GM23338 (cell line): ENCODE data around the gene CALY.

Experiments
- CREB1 ChIP-seq: fragments of 250-450 bp; sonication (Bioruptor Pico); IDR thresholded peaks from 2 replicates; pipeline ENCODE4 v1.5.0; 2020; ENCODE audit warnings: low read depth, mild to moderate bottlenecking, moderate library complexity
- CTCF ChIP-seq, 2 experiments: fragments of 200-600 bp in 1 of 2; sonication (generic) in 1 of 2; conservative IDR thresholded peaks; 2 replicates each; pipeline versions ENCODE4 v1.5.1 to v1.6.1; 2016 to 2017; ENCODE audit warnings: antibody characterized with exemption in 2 of 2, low read depth in 2 of 2, mild to moderate bottlenecking in 2 of 2, moderate library complexity in 1 of 2
- EZH2 ChIP-seq: fragments of 200-600 bp; sonication (generic); IDR thresholded peaks from one replicate; pipeline ENCODE4 v1.8.0; 2017; ENCODE audit warnings: antibody characterized with exemption, mild to moderate bottlenecking, low read depth; ENCODE audit not compliant: unreplicated experiment
- EZH2phosphoT487 ChIP-seq: fragments of 200-600 bp; sonication (generic); IDR thresholded peaks from one replicate; pipeline ENCODE4 v1.8.1; 2018; ENCODE audit warnings: antibody characterized with exemption; ENCODE audit not compliant: unreplicated experiment
- JUNB ChIP-seq: IDR thresholded peaks from one replicate; pipeline ENCODE4 v1.6.1; 2016; ENCODE audit warnings: antibody characterized with exemption; ENCODE audit not compliant: unreplicated experiment
- NANOG ChIP-seq: IDR thresholded peaks from 2 replicates; pipeline ENCODE4 v1.6.1; 2016; ENCODE audit warnings: antibody characterized with exemption, borderline replicate concordance
- POLR2AphosphoS5 ChIP-seq: IDR thresholded peaks from 2 replicates; pipeline ENCODE4 v1.6.1; 2016; ENCODE audit warnings: antibody characterized with exemption, low read depth
- STAT1 ChIP-seq: IDR thresholded peaks from one replicate; pipeline ENCODE4 v1.6.1; 2016; ENCODE audit warnings: antibody characterized with exemption; ENCODE audit not compliant: unreplicated experiment
- ZNF114 ChIP-seq: fragments of 250-450 bp; sonication (Bioruptor Pico); IDR thresholded peaks from 2 replicates; pipeline ENCODE4 v1.5.0; 2020; ENCODE audit warnings: mild to moderate bottlenecking, moderate library complexity
- ZNF331 ChIP-seq: fragments of 250-450 bp; sonication (Bioruptor Pico); IDR thresholded peaks from 2 replicates; pipeline ENCODE4 v1.5.0; 2020; ENCODE audit warnings: low read depth, mild to moderate bottlenecking, moderate library complexity
- TF ChIP-seq, protein P1 (sequence below): IDR thresholded peaks from one replicate; pipeline ENCODE4 v1.6.1; 2018; ENCODE audit warnings: antibody characterized with exemption; ENCODE audit not compliant: unreplicated experiment
- TF ChIP-seq, protein P2 (sequence below): fragments of 250-450 bp; sonication (Bioruptor Pico); IDR thresholded peaks from 2 replicates; pipeline ENCODE4 v1.5.0; 2020; ENCODE audit warnings: mild to moderate bottlenecking, moderate library complexity
- TF ChIP-seq, protein P3 (sequence below): IDR thresholded peaks from 2 replicates; pipeline ENCODE4 v1.6.1; 2016; ENCODE audit warnings: antibody characterized with exemption

- no peak for TF ChIP-seq CTCF (conservative IDR thresholded peaks at IDR 0.05; ENCODE audit: low read depth in 2 of 2)
- TF ChIP-seq NANOG = no peak
- no peak for TF ChIP-seq POLR2AphosphoS5
- TF ChIP-seq EZH2 = peak; percentile 37
- no peak for TF ChIP-seq ZNF331 (CRISPR knock-in tag)
- TF ChIP-seq, protein P1, sequence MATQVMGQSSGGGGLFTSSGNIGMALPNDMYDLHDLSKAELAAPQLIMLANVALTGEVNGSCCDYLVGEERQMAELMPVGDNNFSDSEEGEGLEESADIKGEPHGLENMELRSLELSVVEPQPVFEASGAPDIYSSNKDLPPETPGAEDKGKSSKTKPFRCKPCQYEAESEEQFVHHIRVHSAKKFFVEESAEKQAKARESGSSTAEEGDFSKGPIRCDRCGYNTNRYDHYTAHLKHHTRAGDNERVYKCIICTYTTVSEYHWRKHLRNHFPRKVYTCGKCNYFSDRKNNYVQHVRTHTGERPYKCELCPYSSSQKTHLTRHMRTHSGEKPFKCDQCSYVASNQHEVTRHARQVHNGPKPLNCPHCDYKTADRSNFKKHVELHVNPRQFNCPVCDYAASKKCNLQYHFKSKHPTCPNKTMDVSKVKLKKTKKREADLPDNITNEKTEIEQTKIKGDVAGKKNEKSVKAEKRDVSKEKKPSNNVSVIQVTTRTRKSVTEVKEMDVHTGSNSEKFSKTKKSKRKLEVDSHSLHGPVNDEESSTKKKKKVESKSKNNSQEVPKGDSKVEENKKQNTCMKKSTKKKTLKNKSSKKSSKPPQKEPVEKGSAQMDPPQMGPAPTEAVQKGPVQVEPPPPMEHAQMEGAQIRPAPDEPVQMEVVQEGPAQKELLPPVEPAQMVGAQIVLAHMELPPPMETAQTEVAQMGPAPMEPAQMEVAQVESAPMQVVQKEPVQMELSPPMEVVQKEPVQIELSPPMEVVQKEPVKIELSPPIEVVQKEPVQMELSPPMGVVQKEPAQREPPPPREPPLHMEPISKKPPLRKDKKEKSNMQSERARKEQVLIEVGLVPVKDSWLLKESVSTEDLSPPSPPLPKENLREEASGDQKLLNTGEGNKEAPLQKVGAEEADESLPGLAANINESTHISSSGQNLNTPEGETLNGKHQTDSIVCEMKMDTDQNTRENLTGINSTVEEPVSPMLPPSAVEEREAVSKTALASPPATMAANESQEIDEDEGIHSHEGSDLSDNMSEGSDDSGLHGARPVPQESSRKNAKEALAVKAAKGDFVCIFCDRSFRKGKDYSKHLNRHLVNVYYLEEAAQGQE = no peak
- TF ChIP-seq EZH2phosphoT487 = no peak
- no peak for TF ChIP-seq CREB1 (CRISPR knock-in tag)
- no peak for TF ChIP-seq JUNB
- TF ChIP-seq, protein P2, sequence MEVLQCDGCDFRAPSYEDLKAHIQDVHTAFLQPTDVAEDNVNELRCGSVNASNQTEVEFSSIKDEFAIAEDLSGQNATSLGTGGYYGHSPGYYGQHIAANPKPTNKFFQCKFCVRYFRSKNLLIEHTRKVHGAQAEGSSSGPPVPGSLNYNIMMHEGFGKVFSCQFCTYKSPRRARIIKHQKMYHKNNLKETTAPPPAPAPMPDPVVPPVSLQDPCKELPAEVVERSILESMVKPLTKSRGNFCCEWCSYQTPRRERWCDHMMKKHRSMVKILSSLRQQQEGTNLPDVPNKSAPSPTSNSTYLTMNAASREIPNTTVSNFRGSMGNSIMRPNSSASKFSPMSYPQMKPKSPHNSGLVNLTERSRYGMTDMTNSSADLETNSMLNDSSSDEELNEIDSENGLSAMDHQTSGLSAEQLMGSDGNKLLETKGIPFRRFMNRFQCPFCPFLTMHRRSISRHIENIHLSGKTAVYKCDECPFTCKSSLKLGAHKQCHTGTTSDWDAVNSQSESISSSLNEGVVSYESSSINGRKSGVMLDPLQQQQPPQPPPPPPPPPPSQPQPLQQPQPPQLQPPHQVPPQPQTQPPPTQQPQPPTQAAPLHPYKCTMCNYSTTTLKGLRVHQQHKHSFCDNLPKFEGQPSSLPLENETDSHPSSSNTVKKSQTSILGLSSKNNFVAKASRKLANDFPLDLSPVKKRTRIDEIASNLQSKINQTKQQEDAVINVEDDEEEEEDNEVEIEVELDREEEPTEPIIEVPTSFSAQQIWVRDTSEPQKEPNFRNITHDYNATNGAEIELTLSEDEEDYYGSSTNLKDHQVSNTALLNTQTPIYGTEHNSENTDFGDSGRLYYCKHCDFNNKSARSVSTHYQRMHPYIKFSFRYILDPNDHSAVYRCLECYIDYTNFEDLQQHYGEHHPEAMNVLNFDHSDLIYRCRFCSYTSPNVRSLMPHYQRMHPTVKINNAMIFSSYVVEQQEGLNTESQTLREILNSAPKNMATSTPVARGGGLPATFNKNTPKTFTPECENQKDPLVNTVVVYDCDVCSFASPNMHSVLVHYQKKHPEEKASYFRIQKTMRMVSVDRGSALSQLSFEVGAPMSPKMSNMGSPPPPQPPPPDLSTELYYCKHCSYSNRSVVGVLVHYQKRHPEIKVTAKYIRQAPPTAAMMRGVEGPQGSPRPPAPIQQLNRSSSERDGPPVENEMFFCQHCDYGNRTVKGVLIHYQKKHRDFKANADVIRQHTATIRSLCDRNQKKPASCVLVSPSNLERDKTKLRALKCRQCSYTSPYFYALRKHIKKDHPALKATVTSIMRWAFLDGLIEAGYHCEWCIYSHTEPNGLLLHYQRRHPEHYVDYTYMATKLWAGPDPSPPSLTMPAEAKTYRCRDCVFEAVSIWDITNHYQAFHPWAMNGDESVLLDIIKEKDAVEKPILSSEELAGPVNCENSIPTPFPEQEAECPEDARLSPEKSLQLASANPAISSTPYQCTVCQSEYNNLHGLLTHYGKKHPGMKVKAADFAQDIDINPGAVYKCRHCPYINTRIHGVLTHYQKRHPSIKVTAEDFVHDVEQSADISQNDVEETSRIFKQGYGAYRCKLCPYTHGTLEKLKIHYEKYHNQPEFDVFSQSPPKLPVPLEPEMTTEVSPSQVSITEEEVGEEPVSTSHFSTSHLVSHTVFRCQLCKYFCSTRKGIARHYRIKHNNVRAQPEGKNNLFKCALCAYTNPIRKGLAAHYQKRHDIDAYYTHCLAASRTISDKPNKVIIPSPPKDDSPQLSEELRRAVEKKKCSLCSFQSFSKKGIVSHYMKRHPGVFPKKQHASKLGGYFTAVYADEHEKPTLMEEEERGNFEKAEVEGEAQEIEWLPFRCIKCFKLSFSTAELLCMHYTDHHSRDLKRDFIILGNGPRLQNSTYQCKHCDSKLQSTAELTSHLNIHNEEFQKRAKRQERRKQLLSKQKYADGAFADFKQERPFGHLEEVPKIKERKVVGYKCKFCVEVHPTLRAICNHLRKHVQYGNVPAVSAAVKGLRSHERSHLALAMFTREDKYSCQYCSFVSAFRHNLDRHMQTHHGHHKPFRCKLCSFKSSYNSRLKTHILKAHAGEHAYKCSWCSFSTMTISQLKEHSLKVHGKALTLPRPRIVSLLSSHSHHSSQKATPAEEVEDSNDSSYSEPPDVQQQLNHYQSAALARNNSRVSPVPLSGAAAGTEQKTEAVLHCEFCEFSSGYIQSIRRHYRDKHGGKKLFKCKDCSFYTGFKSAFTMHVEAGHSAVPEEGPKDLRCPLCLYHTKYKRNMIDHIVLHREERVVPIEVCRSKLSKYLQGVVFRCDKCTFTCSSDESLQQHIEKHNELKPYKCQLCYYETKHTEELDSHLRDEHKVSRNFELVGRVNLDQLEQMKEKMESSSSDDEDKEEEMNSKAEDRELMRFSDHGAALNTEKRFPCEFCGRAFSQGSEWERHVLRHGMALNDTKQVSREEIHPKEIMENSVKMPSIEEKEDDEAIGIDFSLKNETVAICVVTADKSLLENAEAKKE (CRISPR knock-in tag) = no peak
- TF ChIP-seq, protein P3, sequence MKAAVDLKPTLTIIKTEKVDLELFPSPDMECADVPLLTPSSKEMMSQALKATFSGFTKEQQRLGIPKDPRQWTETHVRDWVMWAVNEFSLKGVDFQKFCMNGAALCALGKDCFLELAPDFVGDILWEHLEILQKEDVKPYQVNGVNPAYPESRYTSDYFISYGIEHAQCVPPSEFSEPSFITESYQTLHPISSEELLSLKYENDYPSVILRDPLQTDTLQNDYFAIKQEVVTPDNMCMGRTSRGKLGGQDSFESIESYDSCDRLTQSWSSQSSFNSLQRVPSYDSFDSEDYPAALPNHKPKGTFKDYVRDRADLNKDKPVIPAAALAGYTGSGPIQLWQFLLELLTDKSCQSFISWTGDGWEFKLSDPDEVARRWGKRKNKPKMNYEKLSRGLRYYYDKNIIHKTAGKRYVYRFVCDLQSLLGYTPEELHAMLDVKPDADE = no peak
- TF ChIP-seq STAT1 = no peak
- TF ChIP-seq ZNF114 = no peak
Measured at GRCh38 chr10:133326223-133326551, 10.5 kb downstream of the CALY start.
